ENCODE measurements around the gene SERPINA1. TPM values are rescaled to one million over a fixed set of nuclear protein-coding genes. Genes with fewer than 3 reads are reported as not detected.

The SERPINA1 gene
- total RNA-seq, 1 donor from 2014 or later: 0.58 TPM

- TF ChIP-seq CTCF (IDR thresholded peaks at IDR 0.05; ENCODE audit: unreplicated experiment): no peak
- H3K4me1 Mint-ChIP-seq: no peaks in the 10 kb centered on the region
- H3K27ac Mint-ChIP-seq: no peak overlapping the region
- H3K4me3 Mint-ChIP-seq: no peak overlapping the region
- no peaks in the 10 kb centered on the region for H3K36me3 Mint-ChIP-seq
- H3K9me3 Mint-ChIP-seq: no peaks in the 10 kb centered on the region
- DNase-seq (ENCODE audit: low spot score in 2 of 2, unreplicated experiment in 2 of 2): no peak
- no peaks in the 10 kb centered on the region for H3K27me3 Mint-ChIP-seq (ENCODE audit: low read depth)
Measured at GRCh38 chr14:94368243-94368590, 20.2 kb downstream of the SERPINA1 start.

- no peak for TF ChIP-seq CTCF (IDR thresholded peaks at IDR 0.05; ENCODE audit: unreplicated experiment)
- Mint-ChIP-seq H3K36me3 (no peaks in the 10 kb centered on the region), H3K4me1 (no peaks in the 10 kb centered on the region), H3K4me3 (no peak overlapping the region), H3K27me3 (ENCODE audit: low read depth) (no peaks in the 10 kb centered on the region), H3K27ac (no peak overlapping the region), H3K9me3 (no peaks in the 10 kb centered on the region)
- no peak for DNase-seq (ENCODE audit: low spot score in 2 of 2, unreplicated experiment in 2 of 2)
Measured at GRCh38 chr14:94367347-94368242, 20.8 kb downstream of the SERPINA1 start.

GRCh38 chr14:94366146-94366915 lies 22.1 kb downstream of the SERPINA1 start, which contains the start of gene SERPINA2:
Gene SERPINA2, minus strand, starts transcription at chr14:94366698.
- Mint-ChIP-seq H3K4me3 (no peak within 1 kb of the TSS), H3K27me3 (ENCODE audit: low read depth) (no peaks in the 10 kb centered on the region), H3K9me3 (no peaks in the 10 kb centered on the region), H3K27ac (no peak within 1 kb of the TSS), H3K4me1 (no peaks in the 10 kb centered on the region), H3K36me3 (no peaks in the 10 kb centered on the region)
- TF ChIP-seq CTCF (IDR thresholded peaks at IDR 0.05; ENCODE audit: unreplicated experiment): no peak
- DNase-seq (ENCODE audit: low spot score in 2 of 2, unreplicated experiment in 2 of 2): no peak

- Mint-ChIP-seq H3K27ac (no peak overlapping the region), H3K4me3 (no peak overlapping the region), H3K36me3 (no peaks in the 10 kb centered on the region), H3K27me3 (ENCODE audit: low read depth) (no peaks in the 10 kb centered on the region), H3K9me3 (no peaks in the 10 kb centered on the region), H3K4me1 (no peaks in the 10 kb centered on the region)
- DNase-seq (ENCODE audit: low spot score in 2 of 2, unreplicated experiment in 2 of 2): no peak
- no peak for TF ChIP-seq CTCF (IDR thresholded peaks at IDR 0.05; ENCODE audit: unreplicated experiment)
Measured at GRCh38 chr14:94365624-94366023, 22.8 kb downstream of the SERPINA1 start.

- H3K4me1 Mint-ChIP-seq: no peaks in the 10 kb centered on the region
- DNase-seq (ENCODE audit: low spot score in 2 of 2, unreplicated experiment in 2 of 2): no peak
- no peaks in the 10 kb centered on the region for H3K36me3 Mint-ChIP-seq
- no peak for TF ChIP-seq CTCF (IDR thresholded peaks at IDR 0.05; ENCODE audit: unreplicated experiment)
- H3K27me3 Mint-ChIP-seq (ENCODE audit: low read depth): no peaks in the 10 kb centered on the region
- H3K27ac Mint-ChIP-seq: no peak overlapping the region
- H3K9me3 Mint-ChIP-seq: no peaks in the 10 kb centered on the region
- no peak overlapping the region for H3K4me3 Mint-ChIP-seq
Measured at GRCh38 chr14:94364964-94365363, 23.4 kb downstream of the SERPINA1 start.

Data from mesothelial cell of epicardium (in vitro differentiated cells).